SK-MEL-5 (cell line): Measurements from ENCODE around the gene B3GNT3. TPM values are rescaled to one million over a fixed set of nuclear protein-coding genes. Genes with fewer than 3 reads are reported as not detected.

ENCODE experiments used
- DNase-seq: peaks from one replicate; pipeline ENCODE4 v3.0.0-alpha.2; 2016; ENCODE audit warnings: low read depth, low spot score
- in situ Hi-C: cut with HindIII; loops from 2 replicates; pipeline ENCODE4 v1.10.0; 2016; ENCODE audit warnings: low sequenced_read_pairs, high pct_unique_total_duplicates, low pct_unique_long_range_greater_than_20kb
- small RNA-seq, 2 experiments: library from RNA; depleted of rRNA; stranded (forward); fragments of <200 nt; gene quantifications; one replicate each; pipeline ENCODE3, GENCODE V24; 2014
- total RNA-seq: library from RNA; depleted of rRNA; stranded (reverse); fragments of >200 nt; shearing (Covaris generic); gene quantifications from 2 replicates; pipeline ENCODE4 v1.2.3, GENCODE V29; 2014; rRNA removed

B3GNT3 gene
- total RNA-seq, 1 experiment from 2014 or later: not detected

- in situ Hi-C loops: no loop called here
- DNase-seq: no peak
Measured at GRCh38 chr19:17862711-17863519, 68.0 kb downstream of the B3GNT3 start.

Small RNA genes within 50 kb of the gene (small RNA-seq; reads per million reads assigned to genes)
- 0 reads per million in 2 experiments for gene SNORA68

Other genes with a start within 250 kb of the B3GNT3 start
- gene COLGALT1, start 239.5 kb upstream of the B3GNT3 start, total RNA-seq: 85.1 and 86.6 TPM in 2 replicates
- 0.26 and 0.61 TPM in 2 replicates for gene UNC13A, start 106.8 kb upstream of the B3GNT3 start, total RNA-seq
- gene MAP1S, start 75.7 kb upstream of the B3GNT3 start, total RNA-seq: 10.0 and 12.3 TPM in 2 replicates
- 0.85 and 0.92 TPM in 2 replicates for gene FCHO1, start 43.7 kb upstream of the B3GNT3 start, total RNA-seq
- not detected in 2 replicates for gene INSL3, start 26.4 kb downstream of the B3GNT3 start, total RNA-seq
- gene JAK3, start 52.8 kb downstream of the B3GNT3 start, total RNA-seq: 0.24 and 0.48 TPM in 2 replicates
- gene RPL18A, start 64.8 kb downstream of the B3GNT3 start, total RNA-seq: 1,450 and 1,494 TPM in 2 replicates
- gene SLC5A5, start 76.8 kb downstream of the B3GNT3 start, total RNA-seq: 0.11 TPM in 1 of 2 replicates, not detected in the other
- gene CCDC124, start 137.9 kb downstream of the B3GNT3 start, total RNA-seq: 21.4 and 30.0 TPM in 2 replicates
- 3.5 and 4.6 TPM in 2 replicates for gene KCNN1, start 172.0 kb downstream of the B3GNT3 start, total RNA-seq
- gene ARRDC2, start 213.0 kb downstream of the B3GNT3 start, total RNA-seq: 14.8 and 17.4 TPM in 2 replicates